RWPE2 (cell line): Measurements from ENCODE around the gene TMEM151A.
A peak's percentile ranks its signal among the peaks of the same experiment; 100 is the strongest.

Experiments used
- ATAC-seq: fragments of 200-7000 bp; cut with Tn5 transposase; 3 replicates; pipeline ENCODE4 v1.9.1; 2021; ENCODE audit warnings: low read depth
- DNase-seq: peaks from one replicate; pipeline ENCODE4 v3.0.0-alpha.2; 2020; ENCODE audit warnings: low spot score
- H3K27ac ChIP-seq: fragments of 450-650 bp; 2 replicates; pipeline ENCODE4 v1.5.1; 2017; ENCODE audit warnings: mild to moderate bottlenecking; ENCODE audit not compliant: poor library complexity, severe bottlenecking
- H3K27me3 ChIP-seq: fragments of 250-450 bp; sonication (Bioruptor Pico); 2 replicates; pipeline ENCODE4 v1.5.1; 2021; ENCODE audit warnings: mild to moderate bottlenecking, moderate library complexity; ENCODE audit not compliant: insufficient read depth, poor library complexity, severe bottlenecking
- H3K36me3 ChIP-seq: fragments of 250-450 bp; sonication (Bioruptor Pico); 2 replicates; pipeline ENCODE4 v1.5.1; 2020; ENCODE audit warnings: low read depth, mild to moderate bottlenecking, moderate library complexity
- H3K4me1 ChIP-seq: fragments of 250-450 bp; sonication (Bioruptor Pico); 2 replicates; pipeline ENCODE4 v1.5.1; 2021; ENCODE audit warnings: mild to moderate bottlenecking, moderate library complexity; ENCODE audit not compliant: insufficient read depth, poor library complexity, severe bottlenecking
- H3K4me3 ChIP-seq: fragments of 250-450 bp; sonication (Bioruptor Pico); 2 replicates; pipeline ENCODE4 v1.5.1; 2021; ENCODE audit warnings: mild to moderate bottlenecking, moderate library complexity; ENCODE audit not compliant: severe bottlenecking
- H3K9me3 ChIP-seq: fragments of 250-450 bp; sonication (Bioruptor Pico); 2 replicates; pipeline ENCODE4 v1.5.1; 2021; ENCODE audit warnings: mild to moderate bottlenecking, moderate library complexity; ENCODE audit not compliant: severe bottlenecking
- CTCF ChIP-seq: fragments of 450-650 bp; IDR thresholded peaks from one replicate; pipeline ENCODE4 v1.5.1; 2017; ENCODE audit warnings: mild to moderate bottlenecking, moderate library complexity; ENCODE audit not compliant: poor library complexity, severe bottlenecking

The TMEM151A gene

GRCh38 chr11:66289548-66290329, 2.0 kb upstream of the TMEM151A start:
- ATAC-seq (peak; percentile 41), DNase-seq (peak; percentile 86)
- Histone ChIP-seq H3K27me3 (peaks cover 31% of the 10 kb centered on the region), H3K36me3 (peaks cover 5% of the 10 kb centered on the region; the same call in 1 of the 2 replicates), H3K9me3 (no peaks in the 10 kb centered on the region), H3K27ac (peak overlapping the region; percentile 61), H3K4me3 (peak overlapping the region; percentile 78), H3K4me1 (peaks cover 7% of the 10 kb centered on the region)
- no peak for TF ChIP-seq CTCF

DNA sequence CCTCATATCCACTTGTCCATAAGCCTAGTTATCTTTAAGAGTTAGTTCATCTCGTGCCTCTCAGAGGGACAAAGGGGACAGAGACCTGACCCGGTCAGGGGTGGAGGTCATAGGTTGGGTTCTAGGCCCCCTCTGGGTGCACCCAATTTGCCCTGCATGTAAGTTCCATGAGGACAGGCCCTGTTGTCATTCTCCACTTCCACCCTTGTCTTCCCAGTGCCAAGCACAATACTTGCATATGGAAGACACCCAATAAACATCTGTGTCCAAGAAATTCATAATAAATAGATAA, 1.4 kb upstream of the TMEM151A start:
- Histone ChIP-seq H3K9me3 (no peaks in the 10 kb centered on the region), H3K4me3 (no peak overlapping the region), H3K27me3 (peaks cover 35% of the 10 kb centered on the region), H3K36me3 (no peaks in the 10 kb centered on the region; the same call in 1 of the 2 replicates), H3K27ac (no peak overlapping the region), H3K4me1 (peaks cover 7% of the 10 kb centered on the region)
- DNase-seq: no peak
- no peak for ATAC-seq
- TF ChIP-seq CTCF: no peak

GRCh38 chr11:66291303-66291705, 390 bp upstream of the TMEM151A start:
- peaks cover 35% of the 10 kb centered on the region for H3K27me3 ChIP-seq
- ATAC-seq (no peak), DNase-seq (no peak)
- no peaks in the 10 kb centered on the region for H3K9me3 ChIP-seq
- H3K4me3 ChIP-seq: peak overlapping the region; percentile 36
- no peak overlapping the region for H3K27ac ChIP-seq
- peaks cover 7% of the 10 kb centered on the region for H3K4me1 ChIP-seq
- no peaks in the 10 kb centered on the region; the same call in 1 of the 2 replicates for H3K36me3 ChIP-seq
- TF ChIP-seq CTCF: no peak

- H3K36me3 ChIP-seq: no peaks in the 10 kb centered on the region
- H3K9me3 ChIP-seq: no peaks in the 10 kb centered on the region
- H3K27ac ChIP-seq: no peak overlapping the region
- H3K4me3 ChIP-seq: no peak overlapping the region
- TF ChIP-seq CTCF: no peak
- DNase-seq: no peak
- H3K4me1 ChIP-seq: peaks cover 6% of the 10 kb centered on the region
- H3K27me3 ChIP-seq: peaks cover 35% of the 10 kb centered on the region
- ATAC-seq: no peak
Observed at GRCh38 chr11:66292543-66293332, 1.0 kb downstream of the TMEM151A start.

GRCh38 chr11:66293352-66293751, 1.7 kb downstream of the TMEM151A start:
- ATAC-seq (no peak), DNase-seq (no peak)
- H3K27ac ChIP-seq: no peak overlapping the region
- H3K9me3 ChIP-seq: no peaks in the 10 kb centered on the region
- peaks cover 3% of the 10 kb centered on the region for H3K4me1 ChIP-seq
- H3K36me3 ChIP-seq: no peaks in the 10 kb centered on the region
- no peak for TF ChIP-seq CTCF
- H3K27me3 ChIP-seq: peaks cover 35% of the 10 kb centered on the region
- no peak overlapping the region for H3K4me3 ChIP-seq
